GM10248 (cell line): ENCODE data around the gene PHF21A.

Source experiments
- CTCF ChIA-PET: fragments of 300-600 bp; sonication (Branson Sonifier 250); formaldehyde crosslinking; extraction: SDS; loops from one replicate; lab custom pipeline; 2021; ENCODE audit warnings: antibody characterized with exemption; lab: Yijun Ruan, JAX
- POLR2A ChIA-PET: fragments of 350-650 bp; sonication (Branson Sonifier 250); formaldehyde crosslinking; extraction: SDS; loops from one replicate; lab custom pipeline; 2020; ENCODE audit warnings: antibody characterized with exemption; lab: Yijun Ruan, JAX
- DNase-seq: peaks from one replicate; pipeline ENCODE4 v3.0.0; 2012; ENCODE audit errors: extremely low spot score
- TF ChIP-seq, protein P1 (sequence below): IDR thresholded peaks from 2 replicates; pipeline ENCODE4 v1.5.1; 2012; ENCODE audit warnings: mild to moderate bottlenecking, low read depth; ENCODE audit errors: extremely low read depth, missing control alignments, control extremely low read depth

The PHF21A gene

DNA sequence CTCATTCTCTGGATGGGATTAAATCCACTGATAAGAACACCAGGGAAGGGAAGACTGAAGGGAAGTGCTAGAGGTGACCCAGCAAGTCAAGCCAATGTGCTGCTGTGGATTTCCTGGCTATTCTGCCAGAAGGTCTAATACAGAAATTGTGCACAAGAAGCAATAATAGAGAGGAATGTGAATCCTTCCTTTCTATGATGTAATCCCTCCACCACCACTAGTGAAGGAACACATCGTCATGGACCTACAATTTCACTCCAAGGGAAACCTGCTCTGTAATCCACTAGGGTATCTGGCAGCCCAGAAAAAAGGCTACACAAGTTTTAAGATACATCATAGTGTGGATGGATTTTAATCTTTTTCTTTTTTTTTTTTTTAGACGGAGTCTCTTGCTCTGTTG is 181.4 kb downstream of the PHF21A start:
- ChIA-PET POLR2A (no interaction called here), CTCF (interaction anchor here (1.3 to 14.3 kb wide), 2 partner anchors 9 to 25 kb away, joined by 3 to 129 read pairs; no protein-coding TSS in a partner anchor)
- TF ChIP-seq, protein P1, sequence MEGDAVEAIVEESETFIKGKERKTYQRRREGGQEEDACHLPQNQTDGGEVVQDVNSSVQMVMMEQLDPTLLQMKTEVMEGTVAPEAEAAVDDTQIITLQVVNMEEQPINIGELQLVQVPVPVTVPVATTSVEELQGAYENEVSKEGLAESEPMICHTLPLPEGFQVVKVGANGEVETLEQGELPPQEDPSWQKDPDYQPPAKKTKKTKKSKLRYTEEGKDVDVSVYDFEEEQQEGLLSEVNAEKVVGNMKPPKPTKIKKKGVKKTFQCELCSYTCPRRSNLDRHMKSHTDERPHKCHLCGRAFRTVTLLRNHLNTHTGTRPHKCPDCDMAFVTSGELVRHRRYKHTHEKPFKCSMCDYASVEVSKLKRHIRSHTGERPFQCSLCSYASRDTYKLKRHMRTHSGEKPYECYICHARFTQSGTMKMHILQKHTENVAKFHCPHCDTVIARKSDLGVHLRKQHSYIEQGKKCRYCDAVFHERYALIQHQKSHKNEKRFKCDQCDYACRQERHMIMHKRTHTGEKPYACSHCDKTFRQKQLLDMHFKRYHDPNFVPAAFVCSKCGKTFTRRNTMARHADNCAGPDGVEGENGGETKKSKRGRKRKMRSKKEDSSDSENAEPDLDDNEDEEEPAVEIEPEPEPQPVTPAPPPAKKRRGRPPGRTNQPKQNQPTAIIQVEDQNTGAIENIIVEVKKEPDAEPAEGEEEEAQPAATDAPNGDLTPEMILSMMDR: no peak
- DNase-seq: no peak

DNA sequence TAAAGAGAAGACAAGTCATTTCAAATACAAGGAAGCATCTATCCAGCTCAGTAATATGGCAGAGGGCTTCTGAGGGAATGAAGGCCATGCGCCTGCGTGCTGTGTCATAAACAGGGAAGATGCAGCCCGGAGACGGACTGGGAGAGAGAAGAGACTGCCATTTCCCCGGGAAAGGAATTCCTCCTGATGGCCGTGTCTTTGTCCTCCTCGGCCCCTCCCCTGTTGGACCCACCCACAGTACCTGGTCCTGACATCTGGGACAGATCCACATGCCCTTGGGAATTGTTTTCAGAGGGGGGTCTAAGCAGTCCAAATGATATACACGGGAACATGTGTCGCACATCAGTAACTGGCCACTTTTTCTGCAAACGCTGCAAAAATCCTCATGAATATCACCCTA is 183.3 kb downstream of the PHF21A start:
- CTCF ChIA-PET: interaction anchor here (1.0 to 1.2 kb wide), 2 partner anchors 14 to 27 kb away, joined by 3 to 5 read pairs; no protein-coding TSS in a partner anchor

DNA sequence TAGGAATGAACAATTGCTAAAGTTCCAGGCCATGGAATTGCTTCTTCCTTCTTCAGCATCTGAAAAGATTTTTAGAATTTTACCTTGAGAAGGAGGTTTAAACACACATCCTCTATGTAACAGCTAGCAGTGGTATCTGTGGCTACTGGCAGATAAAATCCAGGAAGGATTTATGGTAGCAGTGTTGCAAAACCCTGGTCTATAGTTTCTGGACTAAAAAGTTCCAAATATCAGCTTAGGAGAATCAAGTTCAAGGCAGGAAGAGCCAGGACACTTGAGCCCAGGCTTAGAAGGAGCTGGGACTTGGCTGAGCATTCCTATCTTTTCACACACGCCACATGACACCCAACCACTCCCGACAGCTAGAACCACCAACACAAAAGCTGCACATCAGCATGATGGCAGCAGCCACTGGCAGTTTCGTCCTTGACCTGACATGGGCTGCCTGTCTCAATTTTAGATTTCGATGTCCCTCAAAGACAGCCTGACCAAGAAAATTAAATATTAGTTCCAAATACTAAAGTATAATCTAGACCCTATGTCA is 184.7 kb downstream of the PHF21A start:
- TF ChIP-seq, protein P1: no peak
- no peak for DNase-seq
- CTCF ChIA-PET: interaction anchor here (0.8 to 4.0 kb wide), 3 partner anchors 10 to 29 kb away, joined by 3 to 23 read pairs (median 4); no protein-coding TSS in a partner anchor
- POLR2A ChIA-PET: no interaction called here

More for the DNA sequence above, 183.3 kb downstream of the PHF21A start:
- DNase-seq: no peak
- TF ChIP-seq, protein P1: no peak
- POLR2A ChIA-PET: no interaction called here

DNA sequence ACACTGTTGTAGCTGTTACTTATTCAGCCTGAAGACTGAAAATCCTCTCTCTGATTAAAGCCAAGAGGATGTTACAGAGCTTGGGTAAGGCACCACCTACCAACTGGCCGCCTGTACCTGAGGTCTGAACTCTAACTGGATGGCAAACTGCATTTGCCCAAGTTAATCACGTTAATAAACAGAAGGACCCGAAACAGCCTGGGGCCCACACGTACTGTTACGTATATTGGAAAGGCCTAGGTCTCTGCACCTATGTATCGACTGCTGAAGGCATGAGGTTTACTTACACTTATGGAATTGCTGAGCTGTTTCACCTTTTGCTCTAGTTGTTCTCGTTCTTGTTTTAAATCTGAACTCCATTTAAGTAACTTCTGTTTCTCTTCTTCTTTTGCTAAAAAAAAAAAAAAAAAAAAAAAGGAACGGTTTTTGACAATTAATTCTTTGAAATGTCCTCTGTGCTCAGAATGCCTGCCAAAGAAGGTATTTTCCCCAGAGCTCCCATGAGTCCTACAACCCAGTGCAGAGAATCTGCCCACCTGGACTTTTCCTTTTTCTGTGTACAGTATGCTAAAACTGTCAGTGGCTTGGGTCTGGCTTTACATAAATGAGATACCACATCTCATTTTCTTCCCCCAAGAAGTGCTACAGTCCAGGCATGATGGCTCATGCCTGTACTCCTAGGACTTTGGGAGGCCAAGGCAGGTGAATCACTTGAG is 185.7 kb downstream of the PHF21A start:
- CTCF ChIA-PET: interaction anchor here (4.0 kb wide), 1 partner anchor 30 kb away, joined by 23 read pairs; no protein-coding TSS in a partner anchor
- POLR2A ChIA-PET: interaction anchor here (0.6 to 0.7 kb wide), 2 partner anchors 12 to 1904 kb away, joined by 5 read pairs; no protein-coding TSS in a partner anchor
- DNase-seq: no peak
- TF ChIP-seq, protein P1: no peak

DNA sequence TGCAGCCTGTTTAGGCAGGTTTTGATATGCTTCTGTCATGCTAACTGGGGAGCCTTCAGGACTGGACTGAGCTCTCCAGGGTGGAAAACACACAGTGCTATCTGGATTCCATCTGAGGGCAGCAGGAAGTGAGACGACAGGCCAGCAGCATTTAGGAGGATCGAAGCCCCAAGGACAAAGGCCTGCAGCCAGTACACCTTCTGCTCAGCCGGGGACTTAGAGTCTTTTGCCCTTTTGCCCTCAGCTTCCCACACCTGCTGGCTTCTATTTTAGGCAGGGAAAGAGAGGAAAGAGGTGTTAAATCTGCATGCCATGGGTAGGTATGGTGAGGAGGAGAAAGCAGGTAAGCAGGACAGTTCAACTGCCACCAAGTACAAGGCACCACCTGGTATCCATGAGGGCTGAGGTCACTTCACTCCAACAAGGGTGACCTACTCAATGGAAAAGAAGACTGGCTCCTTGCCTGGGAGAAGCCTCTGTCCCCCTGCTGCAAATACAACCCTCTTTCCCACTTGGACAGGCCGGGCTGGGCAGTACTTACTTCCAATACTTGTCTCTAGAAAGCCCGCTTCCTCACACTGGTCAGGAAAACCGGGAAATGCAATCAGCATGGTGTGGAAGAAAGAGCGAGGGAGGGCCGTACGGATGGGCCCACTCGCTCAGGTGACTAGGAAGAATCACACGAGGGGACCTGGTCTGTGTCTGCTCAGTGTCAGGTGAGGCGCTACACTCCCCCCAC is 186.5 kb downstream of the PHF21A start:
- CTCF ChIA-PET: interaction anchor here (4.0 kb wide), 1 partner anchor 30 kb away, joined by 23 read pairs; no protein-coding TSS in a partner anchor
- no peak for DNase-seq

More for the DNA sequence above, 186.5 kb downstream of the PHF21A start:
- TF ChIP-seq, protein P1: no peak
- POLR2A ChIA-PET: interaction anchor here (0.6 to 0.7 kb wide), 2 partner anchors 11 to 1905 kb away, joined by 5 read pairs; no protein-coding TSS in a partner anchor
